NCI-H2029 (cell line): ENCODE data around the gene SS18L1.

ENCODE experiments used
- DNase-seq: peaks from one replicate; lab custom pipeline; 2025; lab: John Stamatoyannopoulos, UW

SS18L1 gene

GRCh38 chr20:62174021-62174804 lies 30.6 kb downstream of the SS18L1 start:
- no peak for DNase-seq

DNA sequence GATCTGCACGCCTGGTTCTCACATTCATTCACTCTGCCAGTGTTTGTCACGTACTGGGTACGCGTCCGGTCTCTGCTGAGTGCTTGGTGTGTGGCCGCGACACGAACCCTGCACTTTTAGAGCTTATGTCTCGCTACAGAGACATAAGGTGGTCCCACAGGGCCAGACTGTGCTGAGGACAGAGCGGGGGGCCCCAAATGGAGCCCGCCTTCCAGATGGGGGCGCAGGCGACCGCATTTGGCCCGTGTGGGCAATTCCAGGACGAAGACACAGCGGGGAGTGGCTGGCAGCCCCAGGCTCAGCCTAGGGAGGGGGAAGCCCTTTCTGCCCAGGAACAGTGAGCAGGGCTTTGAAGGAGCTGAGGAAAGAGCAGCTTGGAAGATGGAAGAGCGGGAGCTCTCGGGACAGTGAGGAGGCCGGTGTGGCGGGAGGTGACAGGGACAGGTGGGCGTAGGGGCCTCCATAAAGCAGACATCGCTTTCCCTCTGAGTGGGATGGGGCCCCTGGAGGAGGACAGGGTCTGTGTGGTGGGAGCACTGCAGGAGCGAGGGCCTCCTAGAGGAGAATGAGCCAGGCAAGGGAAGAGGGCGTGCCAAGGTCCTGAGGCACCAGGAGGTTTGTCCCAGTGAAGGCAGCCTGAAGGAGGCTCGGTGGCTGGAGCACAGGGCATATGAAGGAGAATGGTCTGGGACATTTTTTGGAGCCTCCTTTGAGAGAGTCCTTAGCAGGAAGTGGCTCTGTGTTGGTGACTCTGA lies 31.5 kb downstream of the SS18L1 start:
- DNase-seq = no peak

DNA sequence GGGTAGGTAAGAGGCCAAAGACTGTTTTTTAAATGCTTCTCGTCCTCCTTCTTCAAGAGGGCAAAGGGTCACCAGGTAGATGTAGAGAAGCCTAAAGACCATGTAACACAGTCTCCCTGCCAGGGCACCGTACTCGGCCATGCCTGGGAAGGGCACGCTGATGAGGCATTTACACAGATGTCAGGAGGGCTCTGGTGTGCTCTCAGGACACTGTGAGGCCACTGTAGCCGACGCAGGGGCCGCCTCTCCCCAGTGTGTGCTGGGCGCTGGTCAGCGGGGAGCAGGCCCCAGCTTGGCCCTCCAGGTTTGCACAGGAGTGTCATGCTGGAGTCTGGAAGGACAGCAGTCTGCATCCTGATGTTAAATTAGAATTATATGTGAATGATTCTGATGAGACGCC lies 32.1 kb downstream of the SS18L1 start:
- no peak for DNase-seq

DNA sequence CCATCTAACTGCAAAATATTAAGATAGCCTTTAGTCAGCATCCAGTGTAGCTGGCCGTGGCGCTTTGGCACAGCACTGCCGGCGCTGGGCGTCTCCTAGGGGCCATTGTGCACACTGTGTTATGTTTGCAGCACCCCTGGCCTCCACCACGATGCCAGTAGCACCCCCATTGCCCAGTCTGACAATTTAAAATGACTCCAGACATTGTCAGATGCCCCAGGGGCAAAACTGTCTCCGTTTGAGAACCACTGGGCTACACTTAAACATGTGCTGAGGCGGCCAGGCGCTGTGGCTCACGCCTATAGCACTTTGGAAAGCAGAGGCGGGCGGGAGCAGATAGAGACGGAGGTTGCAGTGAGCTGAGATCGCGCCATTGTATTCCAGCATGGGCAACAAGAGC lies 33.3 kb downstream of the SS18L1 start:
- DNase-seq = no peak

DNA sequence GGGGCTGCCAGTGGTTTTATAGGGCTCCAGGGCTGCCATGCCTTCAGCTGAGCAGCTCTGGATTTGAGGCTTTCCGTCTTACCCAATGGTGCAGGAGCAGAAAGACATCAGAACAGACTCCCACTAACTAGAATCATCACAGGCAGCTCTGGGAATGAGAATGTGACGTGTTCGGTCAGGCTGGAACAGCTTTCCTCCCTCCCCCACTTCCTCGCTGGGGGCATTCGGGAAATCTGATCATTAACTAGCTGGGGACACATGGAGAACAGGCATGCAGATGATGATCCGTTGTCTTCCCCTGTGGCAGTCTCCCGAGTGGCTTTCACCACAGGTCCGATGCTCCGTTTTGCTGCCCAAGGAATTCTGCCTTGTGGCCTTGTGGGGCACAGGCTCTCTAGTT lies 33.7 kb downstream of the SS18L1 start:
- DNase-seq = no peak

DNA sequence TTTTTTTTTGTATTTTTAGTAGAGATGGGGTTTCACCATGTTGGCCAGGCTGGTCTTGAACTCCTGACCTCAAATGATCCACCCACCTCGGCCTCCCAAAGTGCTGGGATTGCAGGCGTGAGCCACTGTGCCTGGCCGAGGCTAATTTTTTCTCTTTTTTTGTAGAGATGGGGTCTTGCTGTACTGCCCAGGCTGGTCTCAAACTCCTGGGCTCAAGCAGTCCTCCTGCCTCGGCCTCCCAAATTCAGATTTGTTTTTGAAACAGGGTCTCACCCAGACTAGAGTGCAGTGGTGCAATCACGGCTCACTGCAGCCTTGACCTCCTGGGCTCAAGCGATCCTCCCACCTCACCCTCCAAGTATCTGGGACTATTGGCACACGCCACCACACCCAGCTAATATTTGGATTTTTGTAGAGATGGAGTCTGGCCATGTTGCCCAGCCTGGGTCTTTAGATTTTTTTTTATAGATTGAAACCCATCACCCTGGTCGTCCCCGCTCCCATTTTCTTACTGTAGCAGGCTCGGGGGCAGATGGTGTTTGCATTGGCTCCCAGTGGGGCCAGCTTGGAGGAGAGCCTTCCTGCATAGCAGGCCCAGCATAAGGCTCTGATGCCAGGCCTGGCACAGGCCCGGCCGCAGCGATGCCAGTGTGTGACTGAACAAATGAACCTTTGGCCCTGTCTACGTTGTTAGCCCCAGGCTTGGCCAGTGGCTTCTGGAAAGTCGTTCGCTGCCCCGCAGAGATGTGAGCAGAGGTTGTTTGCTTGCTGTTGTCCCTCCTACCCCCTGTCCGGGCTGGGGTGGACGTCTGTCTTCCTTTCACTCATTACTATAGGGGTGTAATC lies 35.0 kb downstream of the SS18L1 start:
- DNase-seq = no peak

GRCh38 chr20:62179162-62179504 lies 35.6 kb downstream of the SS18L1 start:
- DNase-seq = no peak

GRCh38 chr20:62181808-62182207 lies 38.2 kb downstream of the SS18L1 start:
- no peak for DNase-seq

GRCh38 chr20:62182469-62183425 lies 39.2 kb downstream of the SS18L1 start, which contains the start of gene MTG2:
MTG2 (plus strand) TSS chr20:62183028; CDS start chr20:62193421, 10,393 bp downstream.
- peak; percentile 95 for DNase-seq

- no peak for DNase-seq
Observed at GRCh38 chr20:62183426-62184142, 40.0 kb downstream of the SS18L1 start.

DNA sequence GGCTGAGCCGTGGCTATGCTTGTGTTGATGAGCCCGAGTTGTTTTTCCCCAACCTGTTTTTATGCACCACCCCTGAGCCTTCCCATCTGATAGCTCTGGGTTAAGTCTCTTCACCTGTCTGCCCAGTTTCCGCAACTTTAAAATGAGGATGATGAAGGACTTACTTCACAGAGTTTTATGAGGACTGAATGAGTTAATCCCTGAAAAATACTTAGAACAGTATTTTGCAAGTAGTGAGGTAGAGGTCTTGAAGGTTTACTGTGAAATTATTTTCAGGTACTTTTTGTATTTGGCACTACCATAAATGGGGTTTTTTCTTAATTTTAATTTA lies 42.5 kb downstream of the SS18L1 start:
- DNase-seq = no peak

GRCh38 chr20:62186887-62187866 lies 43.6 kb downstream of the SS18L1 start:
- no peak for DNase-seq

DNA sequence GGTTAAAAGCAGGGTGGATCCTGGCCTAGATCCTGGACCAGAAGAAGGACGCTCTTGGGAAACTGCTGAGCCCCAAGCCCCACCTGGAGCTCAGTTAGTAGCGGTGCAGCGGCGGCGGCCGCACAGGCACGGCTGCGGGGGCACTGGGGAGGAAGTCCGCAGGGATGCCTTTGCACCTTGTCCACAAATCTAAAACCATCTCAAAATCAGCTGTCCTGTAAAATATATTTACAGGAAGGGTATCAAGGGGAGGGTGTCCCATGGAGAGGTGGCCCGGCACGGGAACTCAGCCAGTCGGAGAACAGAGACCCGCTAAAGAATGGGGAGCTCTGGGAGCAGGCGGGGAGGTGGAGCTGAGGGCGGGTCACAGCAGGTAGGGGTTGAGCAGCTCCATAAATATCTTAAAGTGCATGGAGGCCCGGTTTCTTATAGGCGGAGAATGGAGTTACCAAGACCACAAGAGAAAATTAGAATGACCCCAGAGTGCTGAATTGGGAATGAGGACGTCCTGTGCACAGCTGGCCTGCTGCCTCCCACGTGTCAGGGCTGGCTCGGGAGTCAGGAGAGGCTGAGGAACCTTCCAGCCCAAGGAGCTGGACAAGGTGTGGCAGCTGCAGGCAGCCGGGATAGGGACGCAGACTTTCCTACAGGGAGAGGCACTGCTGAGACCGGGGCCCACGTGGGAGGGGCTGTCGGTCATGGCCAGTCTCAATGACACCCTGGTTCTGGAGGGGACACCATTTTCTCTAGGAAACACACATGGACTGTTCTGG lies 47.3 kb downstream of the SS18L1 start:
- no peak for DNase-seq

DNA sequence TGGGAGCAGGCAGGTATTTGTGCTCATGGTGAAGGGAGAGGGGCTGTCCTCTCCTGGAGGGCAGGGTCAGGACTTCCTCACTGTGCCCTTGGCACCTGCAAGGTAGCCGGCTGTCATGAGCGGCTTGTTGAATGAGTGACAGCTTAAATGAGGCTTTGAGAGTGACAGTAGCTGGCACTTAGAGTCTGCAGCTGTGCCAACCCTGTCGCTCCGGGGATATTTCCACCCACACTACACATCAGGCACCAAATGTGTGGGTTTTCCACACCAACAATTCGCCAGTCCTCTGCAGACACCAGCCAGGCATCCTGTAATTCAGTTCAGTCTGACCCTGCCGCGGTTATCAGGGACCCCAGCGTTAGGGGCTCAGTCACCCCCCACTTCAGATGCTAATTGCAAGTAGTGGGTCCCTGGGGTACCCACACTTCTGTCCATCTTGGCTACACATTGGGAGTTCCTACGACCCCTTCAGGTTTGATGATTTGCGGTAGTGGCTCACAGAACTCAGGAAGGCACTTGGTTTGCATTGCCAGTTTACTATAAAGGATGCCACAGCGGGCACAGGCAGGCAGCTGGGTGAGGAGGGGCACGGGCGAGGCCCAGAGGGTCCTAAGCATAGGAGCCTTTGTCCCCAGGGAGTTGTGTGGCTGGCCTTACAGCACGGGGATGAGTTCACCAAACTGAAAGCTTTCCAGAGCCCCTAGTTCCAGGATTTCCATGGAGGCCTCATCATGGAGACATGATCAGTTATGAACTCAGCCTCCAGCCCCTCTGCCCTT lies 48.4 kb downstream of the SS18L1 start:
- no peak for DNase-seq

- DNase-seq = no peak
Observed at GRCh38 chr20:62192635-62193034, 49.1 kb downstream of the SS18L1 start.

DNA sequence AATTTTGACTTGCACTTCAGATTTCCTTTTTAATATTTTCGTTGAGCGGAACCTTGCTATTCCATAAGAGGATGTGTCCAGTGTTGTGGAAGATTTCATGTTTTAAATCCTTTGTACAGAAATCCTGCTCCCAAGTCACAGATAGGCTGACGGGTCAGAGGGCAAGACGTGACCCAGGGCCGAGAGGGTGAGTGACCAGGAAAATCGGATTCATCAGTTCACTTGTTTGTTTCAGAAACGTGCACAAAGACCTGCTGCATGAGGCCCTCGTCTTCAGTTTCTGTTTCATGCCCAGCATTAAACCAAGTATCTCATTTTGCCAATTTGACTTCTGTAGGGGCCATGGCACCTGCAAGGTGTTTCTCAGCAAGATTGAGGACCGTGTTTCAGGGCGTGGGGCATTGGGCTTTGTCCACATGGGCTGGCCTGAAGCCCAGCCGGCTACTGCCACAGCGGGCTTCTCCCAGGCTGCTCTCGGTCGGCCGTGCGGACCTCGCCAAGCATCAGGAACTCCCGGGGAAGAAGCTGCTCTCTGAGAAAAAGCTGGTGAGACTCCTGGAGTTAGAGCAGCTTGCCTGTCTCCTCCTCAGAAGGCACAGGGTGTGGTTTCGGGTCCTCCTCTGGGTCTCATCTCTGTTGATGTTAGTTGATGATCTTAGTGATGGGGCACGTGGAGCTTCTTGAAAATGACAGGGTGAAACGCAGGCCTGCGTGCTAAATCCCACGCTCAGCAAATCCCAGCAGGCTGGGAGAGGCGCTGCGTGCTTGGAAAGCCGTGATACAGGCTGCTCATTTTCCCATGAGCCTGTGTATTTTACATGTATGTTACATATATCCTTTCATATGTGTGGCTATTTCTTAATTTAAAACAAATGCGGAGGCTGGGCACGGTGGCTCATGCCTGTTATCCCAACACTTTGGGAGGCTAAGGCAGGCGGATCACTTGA lies 49.8 kb downstream of the SS18L1 start:
- no peak for DNase-seq

DNA sequence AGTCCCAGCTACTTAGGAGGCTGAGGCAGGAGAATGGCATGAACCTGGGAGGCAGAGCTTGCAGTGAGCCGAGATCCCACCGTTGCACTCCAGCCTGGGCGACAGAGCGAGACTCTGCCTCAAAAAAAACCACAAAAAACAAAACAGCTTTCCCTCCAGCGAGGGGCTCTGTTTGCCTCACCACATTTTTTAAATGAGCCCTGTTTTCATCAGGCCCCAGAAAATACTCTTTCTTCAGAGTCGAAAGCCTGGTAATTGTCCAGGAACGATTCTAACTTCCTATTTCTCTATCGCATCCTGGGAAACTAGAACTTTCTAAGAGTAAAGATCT lies 51.5 kb downstream of the SS18L1 start:
- DNase-seq = no peak
